SK-N-SH (cell line): Measurements from ENCODE around the gene PDGFRB. TPM values are rescaled to one million over a fixed set of nuclear protein-coding genes. Genes with fewer than 3 reads are reported as not detected.
A peak's percentile ranks its signal among the peaks of the same experiment; 100 is the strongest.

ENCODE experiments used
- CTCF ChIA-PET: fragments of 300-600, 350-600 bp; formaldehyde crosslinking; extraction: SDS; loops from one replicate; lab custom pipeline; 2021; lab: Yijun Ruan, JAX
- POLR2A ChIA-PET: fragments of 350-600 bp; sonication (Branson Sonifier 250); formaldehyde crosslinking; extraction: SDS; loops from one replicate; lab custom pipeline; 2020; ENCODE audit warnings: antibody characterized with exemption, inconsistent platforms; lab: Yijun Ruan, JAX
- DNase-seq: peaks from one replicate; pipeline ENCODE4 v3.0.0; 2012
- H2AFZ ChIP-seq: fragments of 200-600 bp; sonication (generic); 2 replicates; pipeline ENCODE4 v1.8.1; 2016; ENCODE audit warnings: antibody characterized with exemption, mild to moderate bottlenecking, low read depth
- H3F3A ChIP-seq: fragments of 200-600 bp; sonication (generic); replicated peaks from 2 replicates; pipeline ENCODE3; 2016; ENCODE audit warnings: antibody characterized with exemption, mild to moderate bottlenecking; ENCODE audit not compliant: insufficient read depth
- H3K27ac ChIP-seq, 2 experiments: fragments of 200-500 bp in 1 of 2; fragments of 200-600 bp in 1 of 2; sonication (Bioruptor generic) in 1 of 2; sonication (generic), shearing (Covaris generic) in 1 of 2; 2 replicates each; pipeline versions ENCODE4 v1.5.1 to v1.6.1; 2014 to 2016; ENCODE audit warnings: low read depth in 2 of 2, inconsistent platforms in 1 of 2, low read length in 1 of 2, mild to moderate bottlenecking in 1 of 2, mixed read lengths in 1 of 2
- H3K27me3 ChIP-seq: fragments of 200-600 bp; sonication (generic), shearing (Covaris generic); 2 replicates; pipeline ENCODE4 v1.6.1; 2016; ENCODE audit warnings: mixed run types; ENCODE audit not compliant: insufficient read depth
- H3K36me3 ChIP-seq, 2 experiments: fragments of 200-500 bp in 1 of 2; fragments of 200-600 bp in 1 of 2; sonication (Bioruptor generic) in 1 of 2; sonication (generic) in 1 of 2; replicated peaks in 1 of 2; 2 replicates each; pipeline versions ENCODE3 to v1.5.1; 2014 to 2016; ENCODE audit warnings: low read length in 1 of 2, mild to moderate bottlenecking in 1 of 2; ENCODE audit not compliant: insufficient read depth in 2 of 2, control insufficient read depth in 1 of 2
- H3K4me1 ChIP-seq, 2 experiments: fragments of 200-500 bp in 1 of 2; fragments of 200-600 bp in 1 of 2; sonication (Bioruptor generic) in 1 of 2; sonication (generic), shearing (Covaris generic) in 1 of 2; 2 replicates each; pipeline versions ENCODE4 v1.5.1 to v1.6.1; 2014 to 2016; ENCODE audit warnings: low read depth in 1 of 2, low read length in 1 of 2, mixed run types in 1 of 2; ENCODE audit not compliant: insufficient read depth in 2 of 2, control insufficient read depth in 1 of 2
- H3K4me2 ChIP-seq: fragments of 200-600 bp; sonication (generic), shearing (Covaris generic); 2 replicates; pipeline ENCODE4 v1.6.1; 2017; ENCODE audit warnings: mixed run types
- H3K4me3 ChIP-seq, 2 experiments: fragments of 200-500 bp in 1 of 2; fragments of 200-600 bp in 1 of 2; sonication (Bioruptor generic) in 1 of 2; sonication (generic), shearing (Covaris generic) in 1 of 2; 2 replicates each; pipeline versions ENCODE4 v1.5.1 to v1.8.1; 2014 to 2016; ENCODE audit warnings: low read depth in 2 of 2, inconsistent platforms in 1 of 2, low read length in 1 of 2, mild to moderate bottlenecking in 1 of 2, mixed read lengths in 1 of 2, moderate library complexity in 1 of 2
- H3K79me2 ChIP-seq: fragments of 200-600 bp; sonication (generic); 2 replicates; pipeline ENCODE4 v1.8.1; 2017; ENCODE audit warnings: mild to moderate bottlenecking; ENCODE audit not compliant: insufficient read depth
- H3K9ac ChIP-seq: fragments of 200-600 bp; sonication (generic); 2 replicates; pipeline ENCODE4 v1.6.1; 2017; ENCODE audit warnings: mixed run types
- H3K9me2 ChIP-seq: fragments of 200-600 bp; sonication (generic); 2 replicates; pipeline ENCODE4 v1.6.1; 2017; ENCODE audit warnings: mixed run types
- H3K9me3 ChIP-seq: fragments of 200-600 bp; sonication (generic); 2 replicates; pipeline ENCODE4 v1.6.1; 2017; ENCODE audit warnings: mixed run types, mild to moderate bottlenecking, moderate library complexity
- H4K20me1 ChIP-seq: fragments of 200-600 bp; sonication (generic); 2 replicates; pipeline ENCODE4 v1.6.1; 2017; ENCODE audit warnings: mild to moderate bottlenecking, mixed run types; ENCODE audit not compliant: insufficient read depth
- CHD2 ChIP-seq: fragments of 150-350 bp; IDR thresholded peaks from 2 replicates; pipeline ENCODE4 v1.6.1; 2018; ENCODE audit warnings: low read length; ENCODE audit not compliant: partially characterized antibody
- ELF1 ChIP-seq: IDR thresholded peaks from 2 replicates; pipeline ENCODE4 v1.4.0; 2012
- EP300 ChIP-seq, 2 experiments: IDR thresholded peaks; 2 replicates each; pipeline versions ENCODE4 v1.4.0 to v1.6.1; 2012; ENCODE audit warnings: borderline replicate concordance in 1 of 2, low read depth in 1 of 2, low read length in 1 of 2
- FOXJ3 ChIP-seq: sonication (generic); formaldehyde crosslinking; IDR thresholded peaks from 2 replicates; pipeline ENCODE4 v1.5.1; 2020; ENCODE audit warnings: mild to moderate bottlenecking, missing genetic modification reagents
- MEF2A ChIP-seq: IDR thresholded peaks from 2 replicates; pipeline ENCODE4 v1.4.0; 2012; ENCODE audit warnings: low read depth, borderline replicate concordance
- MXI1 ChIP-seq: IDR thresholded peaks from 2 replicates; pipeline ENCODE4 v1.6.1; 2012; ENCODE audit warnings: mild to moderate bottlenecking, low read depth, low read length, improper control_type of control experiment
- RCOR1 ChIP-seq: fragments of 150-350 bp; IDR thresholded peaks from 2 replicates; pipeline ENCODE4 v1.6.1; 2017; ENCODE audit warnings: antibody characterized with exemption, low read length
- REST ChIP-seq: IDR thresholded peaks from 2 replicates; pipeline ENCODE4 v1.6.1; 2012; ENCODE audit warnings: mild to moderate bottlenecking, low read depth, low read length, moderate library complexity
- SIN3A ChIP-seq: IDR thresholded peaks from 2 replicates; pipeline ENCODE4 v1.6.1; 2012; ENCODE audit warnings: low read depth, mild to moderate bottlenecking, low read length, moderate library complexity, borderline replicate concordance
- TAF1 ChIP-seq: IDR thresholded peaks from 2 replicates; pipeline ENCODE4 v1.6.1; 2012; ENCODE audit warnings: low read depth, mild to moderate bottlenecking, low read length, moderate library complexity, borderline replicate concordance
- TEAD4 ChIP-seq: IDR thresholded peaks from 2 replicates; pipeline ENCODE4 v1.4.0; 2012; ENCODE audit warnings: mild to moderate bottlenecking, borderline replicate concordance; ENCODE audit not compliant: insufficient read depth
- ZBTB33 ChIP-seq: IDR thresholded peaks from 2 replicates; pipeline ENCODE4 v1.4.0; 2012; ENCODE audit warnings: low read depth, borderline replicate concordance
- WGBS: methylation state at CpG from one replicate; pipeline ENCODE4 v1.1.6; 2017; ENCODE audit warnings: low lambda C conversion rate; 5-methylcytosine and 5-hydroxymethylcytosine counted together
- polyA plus RNA-seq, 3 experiments: library from polyadenylated mRNA; depleted of rRNA; stranded (reverse); fragments of >200 nt; gene quantifications; 2 replicates each; pipeline ENCODE4 v1.2.3, GENCODE V29; 2012
- TF ChIP-seq, protein P1 (sequence below): fragments of 150-350 bp; IDR thresholded peaks from 2 replicates; pipeline ENCODE4 v1.6.1; 2017; ENCODE audit warnings: antibody characterized with exemption, low read length, low read depth, borderline replicate concordance
- TF ChIP-seq, protein P2 (sequence below): IDR thresholded peaks from 2 replicates; pipeline ENCODE4; 2012
- TF ChIP-seq, protein P3 (sequence below): IDR thresholded peaks from 2 replicates; pipeline ENCODE4 v1.4.0; 2012; ENCODE audit warnings: low read depth, borderline replicate concordance

PDGFRB gene
- polyA plus RNA-seq, 1 of the 3 experiments (the other 2 are of a cell fraction): 32.1 TPM

GRCh38 chr5:150160448-150161081 is 4.9 kb upstream of the PDGFRB start (continued):
- TF ChIP-seq REST: no peak
- no peak for TF ChIP-seq MXI1
- no peak for TF ChIP-seq SIN3A
- no peak for TF ChIP-seq CHD2
- no peak for TF ChIP-seq FOXJ3 (CRISPR knock-in tag)
- TF ChIP-seq, protein P1, sequence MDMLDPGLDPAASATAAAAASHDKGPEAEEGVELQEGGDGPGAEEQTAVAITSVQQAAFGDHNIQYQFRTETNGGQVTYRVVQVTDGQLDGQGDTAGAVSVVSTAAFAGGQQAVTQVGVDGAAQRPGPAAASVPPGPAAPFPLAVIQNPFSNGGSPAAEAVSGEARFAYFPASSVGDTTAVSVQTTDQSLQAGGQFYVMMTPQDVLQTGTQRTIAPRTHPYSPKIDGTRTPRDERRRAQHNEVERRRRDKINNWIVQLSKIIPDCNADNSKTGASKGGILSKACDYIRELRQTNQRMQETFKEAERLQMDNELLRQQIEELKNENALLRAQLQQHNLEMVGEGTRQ: no peak
- TF ChIP-seq TEAD4: no peak
- TF ChIP-seq MEF2A: no peak

GRCh38 chr5:150159741-150160179 is 4.1 kb upstream of the PDGFRB start:
- peaks cover 8% of the 10 kb centered on the region for H3K79me2 ChIP-seq
- 33% methylated on average over 3 of the region's 9 CpGs for WGBS
- peaks cover 25% of the 10 kb centered on the region for H3F3A ChIP-seq
- TF ChIP-seq, protein P2, sequence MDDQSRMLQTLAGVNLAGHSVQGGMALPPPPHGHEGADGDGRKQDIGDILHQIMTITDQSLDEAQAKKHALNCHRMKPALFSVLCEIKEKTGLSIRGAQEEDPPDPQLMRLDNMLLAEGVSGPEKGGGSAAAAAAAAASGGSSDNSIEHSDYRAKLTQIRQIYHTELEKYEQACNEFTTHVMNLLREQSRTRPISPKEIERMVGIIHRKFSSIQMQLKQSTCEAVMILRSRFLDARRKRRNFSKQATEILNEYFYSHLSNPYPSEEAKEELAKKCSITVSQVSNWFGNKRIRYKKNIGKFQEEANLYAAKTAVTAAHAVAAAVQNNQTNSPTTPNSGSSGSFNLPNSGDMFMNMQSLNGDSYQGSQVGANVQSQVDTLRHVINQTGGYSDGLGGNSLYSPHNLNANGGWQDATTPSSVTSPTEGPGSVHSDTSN: no peak
- TF ChIP-seq ZBTB33 (no peak), RCOR1 (peak; percentile 15; the same call in 1 of the 2 replicates), TAF1 (no peak), MXI1 (no peak), ELF1 (no peak), EP300 (IDR thresholded peaks at IDR 0.05; ENCODE audit: borderline replicate concordance in 1 of 2, low read depth in 1 of 2, low read length in 1 of 2) (peak in 1 of 2 experiments; percentile 20; a peak in 1 of 4 replicates), CHD2 (peak; percentile 26)
- TF ChIP-seq, protein P3, sequence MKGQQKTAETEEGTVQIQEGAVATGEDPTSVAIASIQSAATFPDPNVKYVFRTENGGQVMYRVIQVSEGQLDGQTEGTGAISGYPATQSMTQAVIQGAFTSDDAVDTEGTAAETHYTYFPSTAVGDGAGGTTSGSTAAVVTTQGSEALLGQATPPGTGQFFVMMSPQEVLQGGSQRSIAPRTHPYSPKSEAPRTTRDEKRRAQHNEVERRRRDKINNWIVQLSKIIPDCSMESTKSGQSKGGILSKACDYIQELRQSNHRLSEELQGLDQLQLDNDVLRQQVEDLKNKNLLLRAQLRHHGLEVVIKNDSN: no peak
- CTCF ChIA-PET: interaction anchor here (0.7 to 1.6 kb wide), 4 partner anchors 9 to 307 kb away, joined by 3 to 6 read pairs (median 3); no protein-coding TSS in a partner anchor
- H4K20me1 ChIP-seq: no peaks in the 10 kb centered on the region
- H3K9me3 ChIP-seq: no peaks in the 10 kb centered on the region
- peak overlapping the region; percentile 94 to 96; a peak in 3 of 4 replicates for H3K27ac ChIP-seq
- POLR2A ChIA-PET: interaction anchor here (1.1 kb wide), 1 partner anchor 18 kb away, joined by 3 read pairs; no protein-coding TSS in a partner anchor
- H3K36me3 ChIP-seq: no peaks in the 10 kb centered on the region
- H3K27me3 ChIP-seq: no peaks in the 10 kb centered on the region
- H3K4me3 ChIP-seq: no peak overlapping the region
- no peak overlapping the region for H3K4me2 ChIP-seq
- 0 out of 2 replicates have a peak overlapping the region, but pooled peaks have one; percentile 27 for H2AFZ ChIP-seq
- DNase-seq: peak; percentile 74
- no peaks in the 10 kb centered on the region for H3K9me2 ChIP-seq
- peaks cover 31 to 64% of the 10 kb centered on the region in 2 experiments for H3K4me1 ChIP-seq
- no peak overlapping the region for H3K9ac ChIP-seq
